Measurements from ENCODE around the gene USP6NL.

DNA sequence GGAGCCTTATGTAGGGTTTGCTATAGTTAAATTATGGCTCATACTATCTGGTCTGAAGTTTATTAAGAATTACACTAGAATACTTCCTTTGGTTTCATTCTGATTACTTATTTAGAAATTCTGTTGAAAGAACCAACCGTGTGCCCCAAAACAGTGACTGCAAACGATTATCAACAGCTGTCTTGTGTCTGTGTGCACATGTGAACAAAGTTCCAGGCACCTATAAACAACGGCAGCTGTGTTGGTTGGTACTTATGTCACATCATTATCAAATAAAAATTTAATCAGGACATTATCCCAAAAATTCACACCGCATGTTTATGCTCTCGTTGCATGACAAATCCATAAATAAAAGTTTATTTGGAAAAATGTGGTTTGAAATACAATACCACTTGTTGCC lies 80.6 kb downstream of the USP6NL start:
- TF ChIP-seq, protein P1, sequence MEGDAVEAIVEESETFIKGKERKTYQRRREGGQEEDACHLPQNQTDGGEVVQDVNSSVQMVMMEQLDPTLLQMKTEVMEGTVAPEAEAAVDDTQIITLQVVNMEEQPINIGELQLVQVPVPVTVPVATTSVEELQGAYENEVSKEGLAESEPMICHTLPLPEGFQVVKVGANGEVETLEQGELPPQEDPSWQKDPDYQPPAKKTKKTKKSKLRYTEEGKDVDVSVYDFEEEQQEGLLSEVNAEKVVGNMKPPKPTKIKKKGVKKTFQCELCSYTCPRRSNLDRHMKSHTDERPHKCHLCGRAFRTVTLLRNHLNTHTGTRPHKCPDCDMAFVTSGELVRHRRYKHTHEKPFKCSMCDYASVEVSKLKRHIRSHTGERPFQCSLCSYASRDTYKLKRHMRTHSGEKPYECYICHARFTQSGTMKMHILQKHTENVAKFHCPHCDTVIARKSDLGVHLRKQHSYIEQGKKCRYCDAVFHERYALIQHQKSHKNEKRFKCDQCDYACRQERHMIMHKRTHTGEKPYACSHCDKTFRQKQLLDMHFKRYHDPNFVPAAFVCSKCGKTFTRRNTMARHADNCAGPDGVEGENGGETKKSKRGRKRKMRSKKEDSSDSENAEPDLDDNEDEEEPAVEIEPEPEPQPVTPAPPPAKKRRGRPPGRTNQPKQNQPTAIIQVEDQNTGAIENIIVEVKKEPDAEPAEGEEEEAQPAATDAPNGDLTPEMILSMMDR (conservative IDR thresholded peaks at IDR 0.05; ENCODE audit: low read depth, low read length): no peak
- TF ChIP-seq EZH2 (IDR thresholded peaks at IDR 0.05; ENCODE audit: borderline replicate concordance, low read depth, low read length, poor library complexity, severe bottlenecking): no peak

Measured in A673 (cell line).